Measurements from ENCODE around the gene ZDHHC5.

The ZDHHC5 gene

DNA sequence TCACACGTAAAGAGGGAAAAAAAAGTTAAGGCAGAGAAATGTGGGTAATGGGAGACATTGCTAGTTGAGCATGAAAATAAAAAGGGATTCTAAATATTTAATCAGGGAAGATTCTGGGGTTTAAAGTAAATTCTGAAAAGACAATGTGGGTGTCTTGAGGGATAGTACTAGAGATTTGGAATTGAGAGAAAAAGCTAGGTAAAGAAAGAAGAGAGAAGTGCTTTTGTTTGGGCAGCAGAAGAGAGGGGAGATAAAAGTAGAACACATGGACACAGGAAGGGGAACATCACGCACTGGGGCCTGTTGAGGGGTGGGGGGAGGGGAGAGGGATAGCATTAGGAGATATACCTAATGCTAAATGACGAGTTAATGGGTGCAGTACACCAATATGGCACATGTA lies 14.8 kb upstream of the ZDHHC5 start:
- H3K9me3 ChIP-seq (ENCODE audit: control insufficient read depth, low read length) = no peaks in the 10 kb centered on the region
- peak overlapping the region; percentile 57 for H3K4me3 ChIP-seq (ENCODE audit: low read length)
- no peaks in the 10 kb centered on the region for H3K36me3 ChIP-seq (ENCODE audit: control insufficient read depth, insufficient read depth, low read length, severe bottlenecking)
- peaks cover 26% of the 10 kb centered on the region for H3K4me1 ChIP-seq (ENCODE audit: control insufficient read depth, insufficient read depth, low read length)
- DNase-seq (ENCODE audit: low read depth) = no peak
- peak overlapping the region; percentile 70 for H3K9ac ChIP-seq (ENCODE audit: low read length)
- H3K27me3 ChIP-seq (replicated peaks; ENCODE audit: control insufficient read depth, insufficient read depth, low read length) = no peaks in the 10 kb centered on the region

DNA sequence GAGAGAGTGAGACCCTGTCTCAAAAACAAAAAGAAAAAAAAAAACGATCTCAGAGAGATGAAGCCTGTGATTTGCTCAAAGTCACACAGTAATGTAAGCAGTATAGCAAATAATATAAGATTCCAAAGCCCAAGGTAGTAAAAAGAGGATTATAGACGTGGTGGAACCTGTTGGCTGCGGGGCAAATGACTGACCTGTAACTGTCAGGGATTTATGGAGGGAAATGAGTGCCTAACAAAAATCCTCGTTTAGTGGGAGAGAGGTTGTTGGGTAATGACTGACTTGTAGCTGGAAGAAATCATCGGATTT lies 11.1 kb upstream of the ZDHHC5 start:
- Histone ChIP-seq H3K27me3 (replicated peaks; ENCODE audit: control insufficient read depth, insufficient read depth, low read length) (no peaks in the 10 kb centered on the region), H3K9me3 (ENCODE audit: control insufficient read depth, low read length) (no peaks in the 10 kb centered on the region), H3K9ac (ENCODE audit: low read length) (peak overlapping the region; percentile 92), H3K4me1 (ENCODE audit: control insufficient read depth, insufficient read depth, low read length) (peaks cover 12% of the 10 kb centered on the region), H3K36me3 (ENCODE audit: control insufficient read depth, insufficient read depth, low read length, severe bottlenecking) (peaks cover 25% of the 10 kb centered on the region), H3K4me3 (ENCODE audit: low read length) (peak overlapping the region; percentile 96)
- DNase-seq (ENCODE audit: low read depth) = no peak

DNA sequence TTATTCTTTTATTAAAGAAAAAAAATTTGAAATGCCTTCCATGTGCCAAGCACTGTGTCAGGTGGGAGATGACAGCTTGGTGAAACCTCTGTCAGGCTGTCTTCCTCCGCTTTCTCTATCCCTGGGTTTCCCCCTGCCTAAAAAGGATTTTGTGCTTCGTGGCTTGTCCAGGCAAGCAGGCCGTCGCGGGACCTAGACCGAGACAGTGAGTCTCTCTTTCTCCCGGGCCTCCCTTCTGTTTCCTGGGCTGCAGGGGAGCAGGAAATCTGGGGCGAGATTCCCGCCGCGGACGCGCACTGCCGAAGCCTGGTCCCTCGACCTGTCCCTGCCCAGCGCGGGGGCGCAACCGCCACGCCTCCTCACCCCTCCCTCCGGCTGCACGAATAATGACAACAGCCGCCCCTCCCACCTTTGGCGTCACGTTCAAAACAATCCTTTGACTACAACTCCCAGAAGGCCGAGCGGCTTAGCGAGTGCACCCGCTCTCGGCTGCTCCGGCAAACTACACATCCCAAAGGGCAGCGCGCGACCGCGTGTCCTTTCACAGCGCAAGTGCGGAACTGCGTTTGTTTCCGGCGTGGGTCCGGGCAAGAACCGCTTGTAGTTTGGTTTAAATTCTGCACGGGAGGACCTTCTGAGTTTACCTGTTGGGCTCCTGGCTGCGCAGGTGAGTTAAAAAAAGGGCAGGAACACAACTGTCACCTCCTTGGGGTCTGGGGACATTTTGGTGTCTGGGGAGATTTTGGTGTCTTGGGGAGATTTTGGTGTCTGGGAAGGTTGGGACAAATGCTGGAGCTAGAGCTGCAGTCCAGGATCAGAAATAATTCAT lies 10.5 kb upstream of the ZDHHC5 start, which contains the start of gene CLP1:
Gene CLP1 (plus strand): TSS at position 569 of the 829 bp plus-strand sequence. CDS start 1,715 bp downstream, outside the sequence.
- peak within 1 kb of the TSS; percentile 92 for H3K9ac ChIP-seq (ENCODE audit: low read length)
- peaks cover 30% of the 10 kb centered on the region for H3K36me3 ChIP-seq (ENCODE audit: control insufficient read depth, insufficient read depth, low read length, severe bottlenecking)
- peaks cover 12% of the 10 kb centered on the region for H3K4me1 ChIP-seq (ENCODE audit: control insufficient read depth, insufficient read depth, low read length)
- peak within 1 kb of the TSS; percentile 96 for H3K4me3 ChIP-seq (ENCODE audit: low read length)
- H3K27me3 ChIP-seq (replicated peaks; ENCODE audit: control insufficient read depth, insufficient read depth, low read length) = no peaks in the 10 kb centered on the region
- no peaks in the 10 kb centered on the region for H3K9me3 ChIP-seq (ENCODE audit: control insufficient read depth, low read length)
- peak; percentile 100 for DNase-seq (ENCODE audit: low read depth)

DNA sequence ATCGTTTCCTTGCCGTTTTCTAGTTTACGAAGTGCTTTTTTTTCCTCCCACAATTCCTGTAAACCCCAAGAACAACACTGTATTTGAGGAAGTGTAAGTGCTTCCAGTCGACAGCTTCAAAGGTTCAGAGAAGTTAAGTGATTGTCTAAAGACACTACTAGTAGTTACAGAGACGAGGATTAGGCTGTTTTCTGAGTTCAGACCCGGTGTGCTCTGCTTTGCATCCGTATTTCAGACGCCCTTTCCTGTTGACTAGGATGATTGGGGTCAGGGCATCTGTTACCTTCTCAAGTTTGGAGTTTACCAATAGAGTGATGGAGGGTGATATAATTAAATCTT lies 9.9 kb upstream of the ZDHHC5 start:
- Histone ChIP-seq H3K9me3 (ENCODE audit: control insufficient read depth, low read length) (no peaks in the 10 kb centered on the region), H3K4me3 (ENCODE audit: low read length) (peak overlapping the region; percentile 96), H3K4me1 (ENCODE audit: control insufficient read depth, insufficient read depth, low read length) (peaks cover 8% of the 10 kb centered on the region), H3K9ac (ENCODE audit: low read length) (peak overlapping the region; percentile 92), H3K36me3 (ENCODE audit: control insufficient read depth, insufficient read depth, low read length, severe bottlenecking) (peaks cover 35% of the 10 kb centered on the region), H3K27me3 (replicated peaks; ENCODE audit: control insufficient read depth, insufficient read depth, low read length) (no peaks in the 10 kb centered on the region)
- peak; percentile 23 for DNase-seq (ENCODE audit: low read depth)

DNA sequence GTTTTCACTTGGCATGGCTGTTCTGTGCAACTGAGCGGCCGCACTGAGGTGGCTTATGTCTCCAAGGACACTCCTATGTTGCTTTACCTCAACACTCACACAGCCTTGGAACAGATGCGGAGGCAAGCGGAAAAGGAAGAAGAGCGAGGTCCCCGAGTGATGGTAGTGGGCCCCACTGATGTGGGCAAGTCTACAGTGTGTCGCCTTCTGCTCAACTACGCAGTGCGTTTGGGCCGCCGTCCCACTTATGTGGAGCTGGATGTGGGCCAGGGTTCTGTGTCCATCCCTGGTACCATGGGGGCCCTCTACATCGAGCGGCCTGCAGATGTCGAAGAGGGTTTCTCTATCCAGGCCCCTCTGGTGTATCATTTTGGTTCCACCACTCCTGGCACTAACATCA lies 8.2 kb upstream of the ZDHHC5 start:
- Histone ChIP-seq H3K27me3 (replicated peaks; ENCODE audit: control insufficient read depth, insufficient read depth, low read length) (no peaks in the 10 kb centered on the region), H3K9ac (ENCODE audit: low read length) (no peak overlapping the region), H3K36me3 (ENCODE audit: control insufficient read depth, insufficient read depth, low read length, severe bottlenecking) (peaks cover 35% of the 10 kb centered on the region), H3K4me1 (ENCODE audit: control insufficient read depth, insufficient read depth, low read length) (peaks cover 6% of the 10 kb centered on the region), H3K4me3 (ENCODE audit: low read length) (no peak overlapping the region), H3K9me3 (ENCODE audit: control insufficient read depth, low read length) (no peaks in the 10 kb centered on the region)
- DNase-seq (ENCODE audit: low read depth) = no peak

DNA sequence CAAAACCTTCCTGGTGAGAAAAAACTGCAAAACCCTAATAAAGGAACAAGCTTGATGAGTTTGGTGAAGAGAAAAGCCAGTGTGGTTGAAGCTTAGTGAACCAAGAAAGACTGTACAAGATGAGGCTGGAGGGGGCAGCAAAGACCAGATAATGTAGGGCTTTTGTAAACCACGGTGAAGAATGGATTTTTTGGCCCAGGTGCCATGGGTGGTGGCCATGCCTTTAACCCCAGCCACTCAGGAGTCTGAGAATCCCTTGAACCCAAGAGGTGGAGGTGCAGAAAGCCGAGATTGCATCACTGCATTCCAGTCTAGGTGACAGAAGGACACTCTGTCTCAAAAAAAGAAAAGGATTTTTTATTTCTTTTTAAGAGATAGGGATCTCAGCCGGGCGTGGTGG lies 5.0 kb upstream of the ZDHHC5 start:
- no peak for DNase-seq (ENCODE audit: low read depth)

DNA sequence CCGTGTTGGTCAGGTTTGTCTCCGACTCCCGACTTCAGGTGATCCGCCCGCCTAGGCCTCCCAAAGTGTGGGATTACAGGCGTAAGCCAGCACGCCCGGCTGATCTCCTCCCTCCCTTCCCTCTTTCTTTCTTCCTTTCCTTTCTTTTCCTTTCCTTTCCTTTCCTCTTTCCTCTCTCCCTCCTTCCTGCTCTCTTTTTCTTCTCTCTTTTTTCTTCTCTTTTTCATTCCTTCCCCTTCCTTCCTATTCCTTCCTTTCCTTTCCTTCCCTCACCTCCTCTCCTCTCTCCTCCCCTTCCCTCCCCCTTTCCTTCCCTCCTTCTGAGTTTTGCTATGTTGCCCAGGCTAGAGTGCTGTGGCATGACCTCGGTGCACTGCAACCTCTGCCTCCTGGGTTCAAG lies 3.9 kb upstream of the ZDHHC5 start:
- Histone ChIP-seq H3K36me3 (ENCODE audit: control insufficient read depth, insufficient read depth, low read length, severe bottlenecking) (peaks cover 35% of the 10 kb centered on the region), H3K9ac (ENCODE audit: low read length) (no peak overlapping the region), H3K4me3 (ENCODE audit: low read length) (no peak overlapping the region), H3K9me3 (ENCODE audit: control insufficient read depth, low read length) (no peaks in the 10 kb centered on the region), H3K27me3 (replicated peaks; ENCODE audit: control insufficient read depth, insufficient read depth, low read length) (no peaks in the 10 kb centered on the region), H3K4me1 (ENCODE audit: control insufficient read depth, insufficient read depth, low read length) (peaks cover 10% of the 10 kb centered on the region)
- no peak for DNase-seq (ENCODE audit: low read depth)

More for the DNA sequence above, 5.0 kb upstream of the ZDHHC5 start:
- Histone ChIP-seq H3K27me3 (replicated peaks; ENCODE audit: control insufficient read depth, insufficient read depth, low read length) (no peaks in the 10 kb centered on the region), H3K4me1 (ENCODE audit: control insufficient read depth, insufficient read depth, low read length) (peaks cover 9% of the 10 kb centered on the region), H3K9ac (ENCODE audit: low read length) (no peak overlapping the region), H3K9me3 (ENCODE audit: control insufficient read depth, low read length) (no peaks in the 10 kb centered on the region), H3K36me3 (ENCODE audit: control insufficient read depth, insufficient read depth, low read length, severe bottlenecking) (peaks cover 35% of the 10 kb centered on the region), H3K4me3 (ENCODE audit: low read length) (no peak overlapping the region)

DNA sequence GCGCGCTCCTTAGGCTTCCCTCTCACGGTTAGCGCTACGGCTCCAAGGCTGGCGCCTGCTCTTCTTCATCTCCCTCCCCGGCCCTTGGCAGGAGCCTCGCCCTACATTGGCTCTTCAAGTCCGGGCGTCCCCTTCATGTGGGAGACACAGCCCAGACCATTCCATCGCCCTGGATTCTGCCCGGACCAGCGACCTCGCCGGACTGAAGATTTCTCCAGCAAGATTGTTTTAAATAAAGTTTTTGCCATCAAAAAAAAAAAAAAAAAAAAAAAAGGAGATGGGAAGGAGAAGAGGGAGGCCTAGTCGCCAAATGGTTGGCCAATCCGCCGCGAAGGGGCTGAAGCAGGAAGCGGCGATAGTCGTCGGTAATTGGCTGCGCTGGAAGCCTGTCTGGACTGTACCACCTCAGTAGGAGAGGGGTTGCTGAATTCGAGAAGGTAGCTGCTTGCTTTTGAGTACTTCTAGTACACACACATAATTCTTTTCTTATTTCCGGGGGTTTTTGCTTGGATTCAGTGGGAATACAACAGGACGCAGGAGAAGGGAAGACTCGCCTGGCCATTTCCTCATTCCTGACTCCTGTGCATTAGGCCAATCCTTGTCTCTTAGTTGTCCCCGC lies 688 bp upstream of the ZDHHC5 start:
- H3K9me3 ChIP-seq (ENCODE audit: control insufficient read depth, low read length) = no peaks in the 10 kb centered on the region
- peak overlapping the region; percentile 95 for H3K9ac ChIP-seq (ENCODE audit: low read length)
- H3K36me3 ChIP-seq (ENCODE audit: control insufficient read depth, insufficient read depth, low read length, severe bottlenecking) = peaks cover 9% of the 10 kb centered on the region
- H3K4me3 ChIP-seq (ENCODE audit: low read length) = peak overlapping the region; percentile 97
- peak; percentile 99 for DNase-seq (ENCODE audit: low read depth)
- H3K27me3 ChIP-seq (replicated peaks; ENCODE audit: control insufficient read depth, insufficient read depth, low read length) = no peaks in the 10 kb centered on the region
- peaks cover 19% of the 10 kb centered on the region for H3K4me1 ChIP-seq (ENCODE audit: control insufficient read depth, insufficient read depth, low read length)

DNA sequence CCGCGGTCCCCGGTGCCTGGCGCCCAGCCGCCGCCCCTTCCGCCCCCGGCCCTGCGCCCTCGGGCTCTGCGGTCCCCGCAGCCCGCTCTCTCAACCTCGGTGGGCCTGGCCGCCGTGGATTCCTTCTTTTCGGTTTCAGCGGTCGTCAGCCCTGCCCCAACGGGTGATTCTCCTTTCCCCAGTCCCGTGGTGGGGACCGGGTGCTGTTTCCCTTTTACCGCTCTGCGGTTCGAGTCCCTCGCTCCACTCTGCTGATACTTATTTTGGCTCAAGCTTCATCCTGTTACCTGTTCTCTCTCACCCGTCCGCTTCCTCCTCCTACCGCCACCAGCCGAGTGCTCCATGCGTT lies 494 bp downstream of the ZDHHC5 start:
- Histone ChIP-seq H3K4me3 (ENCODE audit: low read length) (peak overlapping the region; percentile 97), H3K36me3 (ENCODE audit: control insufficient read depth, insufficient read depth, low read length, severe bottlenecking) (peaks cover 14% of the 10 kb centered on the region), H3K4me1 (ENCODE audit: control insufficient read depth, insufficient read depth, low read length) (peaks cover 19% of the 10 kb centered on the region), H3K9me3 (ENCODE audit: control insufficient read depth, low read length) (no peaks in the 10 kb centered on the region), H3K27me3 (replicated peaks; ENCODE audit: control insufficient read depth, insufficient read depth, low read length) (no peaks in the 10 kb centered on the region), H3K9ac (ENCODE audit: low read length) (peak overlapping the region; percentile 95)
- no peak for DNase-seq (ENCODE audit: low read depth)

DNA sequence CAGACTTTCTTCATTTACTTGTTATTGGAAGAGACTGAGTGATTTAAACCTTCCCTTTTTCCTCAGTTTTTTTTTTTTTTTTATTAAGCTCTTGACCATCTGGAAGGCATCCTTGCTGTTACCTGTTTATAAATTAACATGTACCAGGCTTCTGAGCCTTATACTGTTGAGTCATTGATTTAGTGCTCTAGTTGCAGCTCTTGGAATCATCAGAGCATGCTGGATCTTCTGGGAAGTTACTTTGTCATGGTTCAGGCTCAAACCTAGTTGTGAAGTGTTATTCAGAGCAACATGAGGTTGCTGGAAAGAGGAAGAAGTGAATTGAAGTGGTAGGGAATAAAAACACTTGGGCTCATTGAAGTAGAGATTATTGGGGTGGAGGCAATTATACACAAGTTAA lies 6.3 kb downstream of the ZDHHC5 start:
- Histone ChIP-seq H3K4me1 (ENCODE audit: control insufficient read depth, insufficient read depth, low read length) (peaks cover 7% of the 10 kb centered on the region), H3K9ac (ENCODE audit: low read length) (no peak overlapping the region), H3K4me3 (ENCODE audit: low read length) (no peak overlapping the region), H3K9me3 (ENCODE audit: control insufficient read depth, low read length) (no peaks in the 10 kb centered on the region), H3K36me3 (ENCODE audit: control insufficient read depth, insufficient read depth, low read length, severe bottlenecking) (peaks cover 47% of the 10 kb centered on the region), H3K27me3 (replicated peaks; ENCODE audit: control insufficient read depth, insufficient read depth, low read length) (no peaks in the 10 kb centered on the region)
- DNase-seq (ENCODE audit: low read depth) = no peak

DNA sequence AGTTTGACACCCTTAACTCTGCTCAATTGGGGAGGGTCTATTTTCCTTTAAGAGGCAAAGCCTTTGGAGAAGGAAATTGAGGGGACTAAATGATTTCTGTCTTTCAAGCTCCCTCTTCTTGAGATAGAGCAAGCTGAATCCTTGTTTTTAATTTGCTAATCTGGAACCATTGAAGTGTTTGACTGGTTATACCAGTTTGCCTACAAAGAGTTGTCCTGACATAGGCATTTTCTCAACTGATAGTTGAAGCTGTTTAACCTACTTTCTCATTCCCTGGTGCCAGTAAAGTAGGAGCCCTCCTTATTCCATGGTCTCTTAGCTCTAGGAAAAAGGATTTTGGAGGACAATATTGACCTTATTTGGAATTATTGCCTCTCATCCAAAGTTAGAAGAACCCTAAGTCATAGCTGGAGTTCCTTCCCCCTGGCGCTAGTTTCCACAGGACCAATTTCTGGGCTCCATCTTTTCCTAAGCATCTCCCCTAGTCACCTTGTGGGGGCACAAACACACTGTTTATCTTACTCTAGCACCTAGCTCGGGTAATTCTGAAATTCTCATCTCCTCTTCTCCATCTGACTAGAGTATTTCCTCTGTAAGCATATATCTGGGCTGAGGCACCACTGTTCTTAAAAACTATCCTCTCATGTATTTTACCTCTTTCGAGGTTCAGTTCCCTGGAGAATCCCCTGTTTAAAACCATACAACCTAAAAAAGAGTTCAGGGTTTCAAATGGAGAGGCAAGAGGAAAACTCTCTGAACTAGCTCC lies 7.4 kb downstream of the ZDHHC5 start:
- peaks cover 47% of the 10 kb centered on the region for H3K36me3 ChIP-seq (ENCODE audit: control insufficient read depth, insufficient read depth, low read length, severe bottlenecking)
- no peak overlapping the region for H3K9ac ChIP-seq (ENCODE audit: low read length)
- peaks cover 12% of the 10 kb centered on the region for H3K4me1 ChIP-seq (ENCODE audit: control insufficient read depth, insufficient read depth, low read length)
- no peaks in the 10 kb centered on the region for H3K9me3 ChIP-seq (ENCODE audit: control insufficient read depth, low read length)
- H3K27me3 ChIP-seq (replicated peaks; ENCODE audit: control insufficient read depth, insufficient read depth, low read length) = no peaks in the 10 kb centered on the region
- H3K4me3 ChIP-seq (ENCODE audit: low read length) = no peak overlapping the region
- DNase-seq (ENCODE audit: low read depth) = no peak

All from adipocyte (in vitro differentiated cells).